B cell (primary cell): ENCODE data around the gene SNRPD1.

Experiments used
- EZH2 ChIP-seq: IDR thresholded peaks from 2 replicates; pipeline ENCODE4 v1.6.1; 2012; ENCODE audit warnings: borderline replicate concordance, low read depth, mild to moderate bottlenecking, moderate library complexity, low read length; ENCODE audit not compliant: insufficient read depth, poor library complexity, severe bottlenecking
- TF ChIP-seq, protein P1 (sequence below): fragments of 200-600 bp; IDR thresholded peaks from one replicate; pipeline ENCODE4 v1.8.0; 2022; ENCODE audit warnings: antibody characterized with exemption, mild to moderate bottlenecking

DNA sequence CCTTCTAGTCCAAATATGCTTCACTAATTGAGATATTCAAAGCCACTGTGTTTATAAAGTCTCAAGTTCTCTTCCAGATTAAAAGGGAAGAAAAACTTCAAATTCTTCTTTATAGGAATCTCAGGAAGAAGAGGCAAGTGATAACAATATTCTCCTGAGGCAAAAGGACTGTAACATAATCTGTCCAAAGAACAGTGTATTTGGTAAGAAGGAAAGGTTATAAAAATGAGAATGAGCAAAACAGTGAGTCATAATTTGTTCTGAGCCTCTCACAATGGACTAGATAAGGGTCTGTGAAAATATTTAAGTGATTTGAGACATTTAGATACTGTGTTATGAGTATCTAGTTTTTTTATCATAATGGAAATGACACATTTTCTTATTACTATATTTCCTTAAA, 44.3 kb downstream of the SNRPD1 start:
- TF ChIP-seq, protein P1, sequence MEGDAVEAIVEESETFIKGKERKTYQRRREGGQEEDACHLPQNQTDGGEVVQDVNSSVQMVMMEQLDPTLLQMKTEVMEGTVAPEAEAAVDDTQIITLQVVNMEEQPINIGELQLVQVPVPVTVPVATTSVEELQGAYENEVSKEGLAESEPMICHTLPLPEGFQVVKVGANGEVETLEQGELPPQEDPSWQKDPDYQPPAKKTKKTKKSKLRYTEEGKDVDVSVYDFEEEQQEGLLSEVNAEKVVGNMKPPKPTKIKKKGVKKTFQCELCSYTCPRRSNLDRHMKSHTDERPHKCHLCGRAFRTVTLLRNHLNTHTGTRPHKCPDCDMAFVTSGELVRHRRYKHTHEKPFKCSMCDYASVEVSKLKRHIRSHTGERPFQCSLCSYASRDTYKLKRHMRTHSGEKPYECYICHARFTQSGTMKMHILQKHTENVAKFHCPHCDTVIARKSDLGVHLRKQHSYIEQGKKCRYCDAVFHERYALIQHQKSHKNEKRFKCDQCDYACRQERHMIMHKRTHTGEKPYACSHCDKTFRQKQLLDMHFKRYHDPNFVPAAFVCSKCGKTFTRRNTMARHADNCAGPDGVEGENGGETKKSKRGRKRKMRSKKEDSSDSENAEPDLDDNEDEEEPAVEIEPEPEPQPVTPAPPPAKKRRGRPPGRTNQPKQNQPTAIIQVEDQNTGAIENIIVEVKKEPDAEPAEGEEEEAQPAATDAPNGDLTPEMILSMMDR = no peak
- TF ChIP-seq EZH2 = no peak
